AG04450 (cell line): ENCODE measurements around the gene PANK3. TPM values are rescaled to one million over a fixed set of nuclear protein-coding genes. Genes with fewer than 3 reads are reported as not detected.

Experiments used
- CTCF ChIA-PET: fragments of 300-600, 350-600 bp; formaldehyde crosslinking; extraction: SDS; loops from one replicate; lab custom pipeline; 2022; ENCODE audit warnings: antibody characterized with exemption, inconsistent platforms; lab: Charles Lee
- POLR2A ChIA-PET: fragments of 350-600 bp; formaldehyde crosslinking; extraction: SDS; loops from one replicate; lab custom pipeline; 2021; ENCODE audit warnings: antibody characterized with exemption, inconsistent platforms; lab: Yijun Ruan, JAX
- DNase-seq: peaks from one replicate; pipeline ENCODE4 v3.0.0-alpha.2; 2011; ENCODE audit warnings: low read depth, low spot score
- H3K27ac ChIP-seq: one replicate; pipeline ENCODE4 v1.5.1; 2012; ENCODE audit warnings: low read depth, low read length, control low read depth
- H3K27me3 ChIP-seq: one replicate; pipeline ENCODE4 v1.6.0; 2012; ENCODE audit warnings: low read length; ENCODE audit not compliant: control insufficient read depth, insufficient read depth
- H3K4me3 ChIP-seq: 2 replicates; pipeline ENCODE4 v1.5.1; 2011; ENCODE audit warnings: mild to moderate bottlenecking, low read depth, low read length, control low read depth
- H3K9me3 ChIP-seq: 2 replicates; pipeline ENCODE4 v1.5.1; 2012; ENCODE audit warnings: low read length; ENCODE audit not compliant: control insufficient read depth, insufficient read depth
- polyA plus RNA-seq: library from polyadenylated mRNA; depleted of rRNA; stranded (reverse); fragments of >200 nt; gene quantifications from 2 replicates; pipeline ENCODE4 v1.2.3, GENCODE V29; 2011
- TF ChIP-seq, protein P1 (sequence below): IDR thresholded peaks from 2 replicates; pipeline ENCODE4 v1.5.1; 2011; ENCODE audit warnings: low read depth, low read length, control low read depth, inconsistent platforms

The PANK3 gene
- polyA plus RNA-seq, 1 experiment: 20.2 TPM

DNA sequence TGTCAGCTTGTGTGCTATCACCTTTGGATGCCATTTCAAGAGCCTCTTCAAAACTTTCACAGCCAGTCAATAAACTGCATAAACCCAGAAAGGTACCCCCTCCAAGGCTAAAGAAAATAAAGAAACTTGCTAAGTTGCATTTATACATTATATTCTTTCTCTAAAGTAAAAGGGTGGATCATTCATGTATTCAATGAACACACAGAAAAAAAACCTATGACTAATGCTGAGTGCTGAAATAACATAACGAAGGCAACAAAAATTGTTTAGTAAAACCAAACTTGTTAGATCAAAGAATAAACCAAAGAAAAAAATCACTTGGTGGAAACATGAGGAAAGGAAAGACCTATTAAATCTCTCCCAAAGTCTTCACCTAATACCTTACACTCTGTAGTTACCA is 15.2 kb downstream of the PANK3 start:
- no peaks in the 10 kb centered on the region for H3K9me3 ChIP-seq
- TF ChIP-seq, protein P1, sequence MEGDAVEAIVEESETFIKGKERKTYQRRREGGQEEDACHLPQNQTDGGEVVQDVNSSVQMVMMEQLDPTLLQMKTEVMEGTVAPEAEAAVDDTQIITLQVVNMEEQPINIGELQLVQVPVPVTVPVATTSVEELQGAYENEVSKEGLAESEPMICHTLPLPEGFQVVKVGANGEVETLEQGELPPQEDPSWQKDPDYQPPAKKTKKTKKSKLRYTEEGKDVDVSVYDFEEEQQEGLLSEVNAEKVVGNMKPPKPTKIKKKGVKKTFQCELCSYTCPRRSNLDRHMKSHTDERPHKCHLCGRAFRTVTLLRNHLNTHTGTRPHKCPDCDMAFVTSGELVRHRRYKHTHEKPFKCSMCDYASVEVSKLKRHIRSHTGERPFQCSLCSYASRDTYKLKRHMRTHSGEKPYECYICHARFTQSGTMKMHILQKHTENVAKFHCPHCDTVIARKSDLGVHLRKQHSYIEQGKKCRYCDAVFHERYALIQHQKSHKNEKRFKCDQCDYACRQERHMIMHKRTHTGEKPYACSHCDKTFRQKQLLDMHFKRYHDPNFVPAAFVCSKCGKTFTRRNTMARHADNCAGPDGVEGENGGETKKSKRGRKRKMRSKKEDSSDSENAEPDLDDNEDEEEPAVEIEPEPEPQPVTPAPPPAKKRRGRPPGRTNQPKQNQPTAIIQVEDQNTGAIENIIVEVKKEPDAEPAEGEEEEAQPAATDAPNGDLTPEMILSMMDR: no peak
- H3K27me3 ChIP-seq: no peaks in the 10 kb centered on the region
- DNase-seq: no peak
- no peak overlapping the region for H3K4me3 ChIP-seq
- POLR2A ChIA-PET: no interaction called here
- CTCF ChIA-PET: no interaction called here
- H3K27ac ChIP-seq: no peak overlapping the region

DNA sequence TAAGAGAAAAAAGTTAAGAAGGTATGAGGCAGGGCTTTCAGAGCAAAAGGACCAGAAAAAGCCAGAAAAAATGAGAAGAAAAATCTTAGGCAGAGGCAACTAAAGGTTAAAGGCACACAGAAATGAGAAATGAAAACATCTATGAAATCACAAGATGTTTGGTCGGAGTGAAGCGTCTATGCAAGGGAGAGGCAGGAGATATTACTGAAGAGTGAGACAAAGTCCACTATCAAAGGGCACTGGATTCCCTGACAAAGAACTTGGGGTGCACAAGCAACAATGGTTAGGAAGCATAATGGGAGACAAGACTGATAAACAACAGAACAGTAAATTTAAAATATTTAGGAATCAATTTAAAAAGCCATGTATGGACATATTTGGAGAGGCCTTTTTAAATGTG is 16.9 kb downstream of the PANK3 start:
- H3K9me3 ChIP-seq: no peaks in the 10 kb centered on the region
- ChIA-PET CTCF (no interaction called here), POLR2A (no interaction called here)
- H3K27ac ChIP-seq: no peak overlapping the region
- DNase-seq: no peak
- TF ChIP-seq, protein P1: no peak
- H3K4me3 ChIP-seq: no peak overlapping the region
- H3K27me3 ChIP-seq: no peaks in the 10 kb centered on the region

DNA sequence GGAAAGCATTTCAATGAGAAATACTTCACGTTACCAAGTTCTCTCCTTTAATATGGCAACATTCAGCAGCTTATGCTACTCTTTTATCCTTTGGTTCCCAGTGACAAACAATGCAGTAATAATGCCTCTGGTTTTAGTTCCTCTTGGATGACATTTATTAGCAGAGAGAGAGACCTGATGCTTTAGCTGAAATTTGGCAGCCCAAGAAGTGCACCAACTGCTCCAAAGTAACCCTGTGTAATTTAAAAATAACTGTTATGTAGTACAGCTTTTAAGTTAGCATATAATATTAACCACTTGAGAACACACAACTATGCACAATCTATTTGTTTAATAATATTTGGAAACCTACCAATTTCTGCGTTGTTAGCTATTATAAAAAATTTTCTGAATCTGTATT is 21.8 kb downstream of the PANK3 start:
- ChIA-PET POLR2A (no interaction called here), CTCF (interaction anchor here (0.5 to 0.6 kb wide), 2 partner anchors 72 to 991 kb away, joined by 3 read pairs; no protein-coding TSS in a partner anchor)
- H3K27me3 ChIP-seq: no peaks in the 10 kb centered on the region
- H3K27ac ChIP-seq: no peak overlapping the region
- no peak for DNase-seq
- TF ChIP-seq, protein P1: no peak
- H3K4me3 ChIP-seq: no peak overlapping the region
- no peaks in the 10 kb centered on the region for H3K9me3 ChIP-seq

DNA sequence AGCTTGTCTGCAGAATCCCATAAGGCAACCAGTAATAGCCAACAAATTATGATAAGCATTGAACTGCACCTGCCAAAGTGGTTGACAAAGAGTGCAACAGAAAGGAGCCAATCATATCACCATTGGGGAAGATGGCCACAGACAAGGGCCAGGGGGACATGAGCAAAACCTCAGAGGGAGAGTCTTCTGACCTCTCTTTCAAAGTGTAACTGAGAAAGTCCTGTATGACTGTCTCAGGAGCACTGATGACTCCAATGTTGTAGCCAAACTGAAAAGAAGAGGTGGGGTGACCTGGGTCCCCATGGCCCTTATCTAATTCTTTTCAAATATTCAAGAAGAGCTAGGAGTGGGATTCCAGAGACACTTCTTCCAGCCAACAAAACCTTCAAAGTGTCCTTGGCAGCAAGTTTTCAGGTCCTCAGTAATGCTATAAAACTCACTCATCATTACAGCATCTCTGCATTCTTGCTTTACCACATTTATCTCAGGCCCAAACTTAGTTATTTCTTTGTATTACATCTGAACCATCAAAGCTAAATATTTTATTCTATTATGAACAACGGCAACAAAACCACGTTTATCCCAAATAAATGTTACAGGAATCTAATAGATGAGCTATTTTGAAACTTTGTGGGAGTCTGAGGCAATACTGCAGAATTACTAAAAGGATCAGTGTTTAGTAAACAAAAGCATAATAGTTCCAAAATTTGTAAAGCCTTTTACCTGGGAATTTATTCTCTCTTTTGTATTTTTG is 25.6 kb downstream of the PANK3 start:
- no peaks in the 10 kb centered on the region for H3K27me3 ChIP-seq
- CTCF ChIA-PET: interaction anchor here (0.5 kb wide), 1 partner anchor 36 kb away, joined by 7 read pairs; no protein-coding TSS in a partner anchor

DNA sequence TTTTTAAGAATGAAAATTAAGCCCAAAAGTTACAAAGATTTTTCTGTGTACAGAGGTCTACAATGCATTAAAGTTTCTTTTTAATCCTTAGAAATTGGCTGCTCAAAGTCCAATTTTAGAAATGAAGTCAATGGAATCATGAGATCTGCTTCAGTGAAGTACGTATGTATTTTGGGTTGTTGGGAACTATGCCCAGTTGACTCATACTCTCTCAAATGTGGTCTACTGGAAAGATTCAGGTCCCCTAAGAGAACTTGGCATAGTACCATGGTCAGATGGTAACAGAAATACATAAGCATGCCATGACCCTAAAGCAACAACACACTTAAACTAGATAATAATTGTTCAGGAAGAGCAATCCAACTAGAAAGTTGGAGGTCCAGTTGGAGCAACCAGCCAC is 27.0 kb downstream of the PANK3 start:
- CTCF ChIA-PET: no interaction called here
- POLR2A ChIA-PET: no interaction called here
- H3K27ac ChIP-seq: no peak overlapping the region
- peak; percentile 81 for DNase-seq
- H3K27me3 ChIP-seq: no peaks in the 10 kb centered on the region
- H3K9me3 ChIP-seq: no peaks in the 10 kb centered on the region
- no peak overlapping the region for H3K4me3 ChIP-seq
- TF ChIP-seq, protein P1: no peak

More for the DNA sequence above, 25.6 kb downstream of the PANK3 start:
- Histone ChIP-seq H3K4me3 (no peak overlapping the region), H3K27ac (no peak overlapping the region), H3K9me3 (no peaks in the 10 kb centered on the region)
- TF ChIP-seq, protein P1: no peak
- no peak for DNase-seq
- POLR2A ChIA-PET: no interaction called here
